GDM1 (cell line): Measurements from ENCODE around the gene GPR137B.
A peak's percentile ranks its signal among the peaks of the same experiment; 100 is the strongest.

Source experiments
- DNase-seq: peaks from one replicate; lab custom pipeline; 2025; lab: John Stamatoyannopoulos, UW

The GPR137B gene

GRCh38 chr1:236142253-236143103 is at the start of gene GPR137B:
TSS of gene GPR137B (plus strand) at chr1:236142539. CDS start at chr1:236142623, 84 bp downstream.
- no peak for DNase-seq

- no peak for DNase-seq
Observed at GRCh38 chr1:236092899-236093298, 49.4 kb upstream of the GPR137B start.

- DNase-seq = no peak
Observed at GRCh38 chr1:236095705-236096520, 46.4 kb upstream of the GPR137B start.

GRCh38 chr1:236096660-236097482 is 45.5 kb upstream of the GPR137B start:
- DNase-seq = peak; percentile 31

GRCh38 chr1:236098267-236098666 is 44.1 kb upstream of the GPR137B start:
- no peak for DNase-seq

- DNase-seq = no peak
Observed at GRCh38 chr1:236099355-236099974, 42.9 kb upstream of the GPR137B start.

GRCh38 chr1:236100799-236101198 is 41.5 kb upstream of the GPR137B start:
- no peak for DNase-seq

- no peak for DNase-seq
Observed at GRCh38 chr1:236101233-236102200, 40.8 kb upstream of the GPR137B start.

- DNase-seq = no peak
Observed at GRCh38 chr1:236102611-236103010, 39.7 kb upstream of the GPR137B start.

GRCh38 chr1:236103059-236103458 is 39.3 kb upstream of the GPR137B start:
- no peak for DNase-seq

GRCh38 chr1:236103646-236104218 is 38.6 kb upstream of the GPR137B start:
- peak; percentile 17 for DNase-seq

GRCh38 chr1:236107121-236107907 is 35.0 kb upstream of the GPR137B start:
- DNase-seq = no peak

GRCh38 chr1:236108027-236108648 is 34.2 kb upstream of the GPR137B start:
- no peak for DNase-seq

GRCh38 chr1:236110137-236110536 is 32.2 kb upstream of the GPR137B start:
- no peak for DNase-seq

- DNase-seq = no peak
Observed at GRCh38 chr1:236111527-236112331, 30.6 kb upstream of the GPR137B start.

- DNase-seq = no peak
Observed at GRCh38 chr1:236112332-236112627, 30.1 kb upstream of the GPR137B start.

GRCh38 chr1:236113324-236114032 is 28.9 kb upstream of the GPR137B start:
- no peak for DNase-seq
